NOMO-1 treated with DMSO at 0.1 percent for 48 hours (cell line): ENCODE results near the gene D2HGDH.
A peak's percentile ranks its signal among the peaks of the same experiment; 100 is the strongest.
"Not testable (repeated sequence)": the region's sequence is repeated elsewhere in the genome, so short reads cannot be mapped to it uniquely, and the experiment has no call there.

Experiments used
- DNase-seq: peaks from one replicate; lab custom pipeline; 2025; ENCODE audit not compliant: unreplicated experiment; lab: John Stamatoyannopoulos, UW

The D2HGDH gene

DNA sequence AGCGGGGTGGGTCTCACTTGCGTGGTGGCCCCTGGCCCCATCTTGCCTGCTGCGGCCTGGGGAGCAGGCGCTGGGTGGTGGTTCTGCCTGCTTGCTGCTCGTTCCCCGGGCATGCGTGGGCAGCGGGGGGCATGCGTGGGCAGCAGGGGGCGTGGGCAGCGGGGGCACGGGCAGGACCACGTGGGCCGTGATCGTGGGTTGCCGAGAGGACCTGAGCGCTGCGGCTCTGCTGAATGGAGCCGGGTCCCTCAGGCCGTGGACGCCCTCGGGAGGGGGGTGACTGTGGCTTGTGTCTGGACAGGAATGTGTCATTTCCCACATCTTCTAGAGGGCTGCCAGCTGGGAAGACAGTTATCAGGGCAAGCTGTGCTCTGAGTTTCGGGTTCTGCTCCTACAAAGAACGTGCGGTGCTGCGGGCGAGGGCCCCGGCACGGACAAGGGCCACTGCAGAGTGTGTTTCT lies 33.9 kb downstream of the D2HGDH start:
- DNase-seq, result no peak

DNA sequence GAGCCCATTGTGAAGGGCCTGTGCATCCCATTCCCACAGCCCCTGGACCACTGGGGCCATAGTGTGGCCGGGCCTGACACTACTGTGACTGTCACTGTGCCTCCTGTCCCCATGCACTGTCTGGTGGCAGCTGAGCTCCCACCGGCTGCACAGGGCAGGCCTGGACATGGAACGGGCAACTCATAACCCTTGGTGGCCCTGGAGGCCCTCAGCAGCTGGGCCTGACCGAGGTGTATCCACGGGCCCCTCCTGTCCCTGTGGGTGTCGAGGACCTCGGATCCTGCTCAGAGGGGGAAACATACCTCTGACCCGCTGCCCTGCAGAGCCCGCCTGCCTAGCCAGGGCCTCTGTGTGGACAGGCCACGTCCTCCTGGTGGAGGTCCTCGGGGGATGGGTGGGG lies 34.4 kb downstream of the D2HGDH start:
- no peak for DNase-seq

DNA sequence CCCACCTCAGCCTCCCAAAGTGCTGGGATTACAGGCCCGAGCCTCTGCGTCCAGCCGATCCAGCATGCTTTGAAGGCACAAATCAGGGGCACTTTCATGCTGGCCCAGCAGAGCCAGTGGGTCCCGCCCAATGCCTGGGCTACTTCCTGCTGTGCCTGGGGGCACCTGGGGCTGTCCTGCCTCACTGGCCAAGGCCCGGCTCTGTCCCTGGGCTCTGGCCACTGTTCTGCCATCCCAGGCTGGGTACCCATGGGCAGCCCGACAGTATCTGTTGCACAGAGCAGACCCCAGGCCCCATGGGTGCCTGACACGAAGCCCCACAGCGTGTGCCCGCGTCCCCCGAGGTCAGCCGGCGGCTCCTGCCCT lies 35.4 kb downstream of the D2HGDH start:
- no peak for DNase-seq

DNA sequence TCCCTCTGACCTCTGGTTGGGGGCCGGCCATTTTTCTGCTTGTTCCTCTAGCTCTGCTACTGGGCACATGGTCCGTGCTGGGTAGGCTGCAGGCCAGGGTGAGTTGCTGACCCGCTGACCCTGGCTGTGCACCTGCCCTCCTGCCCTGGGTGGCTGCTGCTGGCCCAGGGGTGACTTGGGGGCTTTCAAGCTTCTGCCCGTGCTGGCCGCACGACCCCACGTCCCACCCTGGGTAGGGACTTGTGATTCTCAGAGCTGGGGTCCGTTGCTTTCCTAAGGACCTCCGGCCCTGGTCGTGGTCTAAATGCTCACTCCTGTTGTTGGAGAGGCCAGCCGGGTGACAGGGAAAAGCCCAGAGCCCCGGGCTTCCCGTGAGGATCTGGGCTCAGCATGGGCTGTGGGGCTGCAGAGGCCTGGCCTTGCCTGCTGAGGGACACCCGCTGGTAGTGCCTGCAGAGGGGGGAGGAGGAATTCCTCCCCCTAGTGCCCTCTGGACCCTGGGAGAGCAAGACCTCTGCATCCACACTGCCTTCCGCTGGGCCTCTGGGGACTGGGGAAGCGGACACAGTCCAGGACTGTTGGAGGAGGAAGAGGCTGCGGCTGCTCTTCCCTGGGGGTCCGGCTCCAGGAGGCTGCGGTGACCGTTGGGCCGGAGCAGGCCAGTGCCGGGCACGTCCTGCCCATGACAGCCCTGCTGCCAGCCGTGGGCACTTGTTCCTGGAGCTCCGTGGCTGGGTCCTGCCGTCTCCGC lies 35.9 kb downstream of the D2HGDH start:
- DNase-seq, result no peak

DNA sequence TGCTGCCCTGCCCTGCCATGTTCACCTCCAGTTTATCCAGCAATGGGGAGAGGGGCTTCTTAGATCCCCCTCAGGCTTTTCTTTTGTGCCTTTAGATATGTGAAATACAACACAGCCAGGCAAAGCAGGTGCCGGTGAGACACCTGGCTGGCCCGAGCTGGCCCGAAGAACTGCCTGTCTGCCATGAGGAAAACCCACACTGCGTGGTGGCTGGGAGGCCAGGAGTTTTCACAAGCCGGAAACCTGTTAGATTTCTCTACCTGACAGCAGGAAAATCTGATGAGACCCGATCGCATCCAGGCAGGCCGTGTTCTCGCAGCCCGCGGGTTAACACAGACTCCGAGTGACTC lies 36.5 kb downstream of the D2HGDH start:
- DNase-seq, result no peak

DNA sequence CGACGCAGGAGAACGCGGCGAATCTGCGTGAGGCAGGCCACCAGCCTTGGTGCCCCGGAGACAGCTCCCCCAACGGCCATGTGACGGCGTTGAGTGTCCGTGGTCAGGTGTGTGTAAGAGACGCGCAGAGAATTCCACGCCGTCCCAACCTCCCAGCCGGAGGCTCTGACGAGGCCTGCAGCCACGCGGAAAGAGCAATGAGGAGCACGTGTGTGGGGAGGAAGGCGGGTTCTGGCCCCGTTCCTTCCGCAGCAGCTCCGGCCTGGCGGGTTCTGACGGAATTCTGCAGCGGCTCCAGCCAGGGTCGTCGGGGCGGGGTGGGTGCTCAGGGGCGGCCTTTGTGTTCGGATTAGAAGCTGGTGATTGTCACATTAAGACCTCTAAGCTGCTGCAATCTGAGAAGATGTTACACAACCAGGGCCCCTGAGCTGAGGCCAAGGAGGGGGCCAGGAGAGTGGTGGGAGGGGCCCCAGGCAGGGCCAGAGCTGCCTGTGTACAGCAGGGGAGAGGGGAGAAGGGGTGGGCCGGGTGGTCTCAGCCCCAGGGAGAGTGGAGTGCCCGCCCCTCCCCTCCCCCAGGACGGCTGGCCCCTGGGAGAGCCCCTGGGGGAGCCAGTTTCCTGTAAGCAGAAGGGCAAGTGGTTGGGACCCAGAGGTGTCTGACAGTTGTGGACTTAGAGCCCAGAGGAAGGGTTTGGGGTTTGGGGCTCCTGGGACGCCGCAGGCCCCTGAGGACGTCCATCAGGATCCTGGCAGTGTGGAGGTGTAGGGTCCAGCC lies 37.0 kb downstream of the D2HGDH start:
- peak; percentile 67 for DNase-seq

DNA sequence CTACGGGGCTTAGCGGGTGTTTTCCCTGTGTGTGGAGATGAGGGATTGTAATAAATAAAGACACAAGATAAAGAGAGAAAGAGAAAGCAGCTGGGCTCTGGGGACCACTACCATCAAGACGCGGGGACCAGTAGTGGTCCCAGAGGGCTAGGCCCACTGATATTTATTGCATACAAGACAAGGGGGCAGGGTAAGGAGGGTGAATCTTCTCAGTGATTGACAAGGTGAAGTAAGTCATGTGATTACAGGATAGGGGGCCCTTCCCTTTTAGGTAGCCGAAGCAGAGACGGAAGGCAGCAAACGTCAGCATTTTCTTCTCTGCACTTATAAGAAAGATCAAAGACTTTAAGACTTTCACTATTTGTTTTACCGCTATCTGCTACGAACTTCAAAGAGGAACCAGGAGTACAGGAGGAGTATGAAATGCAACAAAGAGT lies 37.7 kb downstream of the D2HGDH start:
- peak; percentile 66 for DNase-seq

DNA sequence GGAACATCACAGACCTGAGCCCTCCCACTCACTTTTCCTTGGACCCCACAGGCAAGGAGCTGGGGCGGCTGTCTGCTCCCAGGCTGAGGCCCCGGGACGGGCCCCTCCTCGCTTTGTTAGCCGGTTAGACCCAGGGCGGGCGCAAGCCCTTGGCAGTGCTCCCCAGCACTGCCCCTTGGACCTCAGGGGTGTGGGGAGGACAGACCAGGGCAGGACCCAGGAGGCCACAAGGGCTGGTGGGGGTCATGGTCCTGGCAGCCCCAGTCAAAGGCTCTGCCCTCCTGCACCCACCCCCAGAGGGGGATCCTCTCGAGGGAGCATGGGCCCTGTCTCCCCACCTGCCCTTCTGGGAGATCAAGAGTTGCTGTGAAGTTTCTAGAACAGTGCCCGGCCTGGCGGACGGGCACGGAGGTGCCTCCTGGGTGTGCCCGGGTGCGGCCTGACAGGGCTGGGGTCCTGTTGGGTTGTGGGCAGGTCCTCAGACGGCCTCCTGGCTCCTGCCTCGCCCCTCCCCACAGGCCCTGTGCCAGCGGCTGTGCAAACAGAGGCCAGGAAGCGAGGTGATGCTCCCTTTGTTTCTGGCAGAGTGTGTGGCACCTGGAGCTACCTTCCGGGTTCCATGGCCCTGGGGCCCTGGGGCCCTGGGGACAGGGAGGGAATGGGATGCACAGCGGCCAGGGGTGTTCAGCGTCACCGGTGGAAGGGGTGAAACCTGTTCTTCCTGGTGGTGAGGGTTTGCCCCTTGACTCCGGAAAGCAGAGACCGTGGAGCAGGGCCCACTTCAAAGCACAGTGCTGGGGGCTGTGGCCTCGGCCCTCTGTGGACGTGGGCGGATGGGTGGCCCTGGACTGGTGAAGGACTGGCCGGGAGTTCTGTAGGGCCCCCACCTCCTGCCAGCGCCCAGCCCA lies 39.3 kb downstream of the D2HGDH start:
- DNase-seq, result no peak

DNA sequence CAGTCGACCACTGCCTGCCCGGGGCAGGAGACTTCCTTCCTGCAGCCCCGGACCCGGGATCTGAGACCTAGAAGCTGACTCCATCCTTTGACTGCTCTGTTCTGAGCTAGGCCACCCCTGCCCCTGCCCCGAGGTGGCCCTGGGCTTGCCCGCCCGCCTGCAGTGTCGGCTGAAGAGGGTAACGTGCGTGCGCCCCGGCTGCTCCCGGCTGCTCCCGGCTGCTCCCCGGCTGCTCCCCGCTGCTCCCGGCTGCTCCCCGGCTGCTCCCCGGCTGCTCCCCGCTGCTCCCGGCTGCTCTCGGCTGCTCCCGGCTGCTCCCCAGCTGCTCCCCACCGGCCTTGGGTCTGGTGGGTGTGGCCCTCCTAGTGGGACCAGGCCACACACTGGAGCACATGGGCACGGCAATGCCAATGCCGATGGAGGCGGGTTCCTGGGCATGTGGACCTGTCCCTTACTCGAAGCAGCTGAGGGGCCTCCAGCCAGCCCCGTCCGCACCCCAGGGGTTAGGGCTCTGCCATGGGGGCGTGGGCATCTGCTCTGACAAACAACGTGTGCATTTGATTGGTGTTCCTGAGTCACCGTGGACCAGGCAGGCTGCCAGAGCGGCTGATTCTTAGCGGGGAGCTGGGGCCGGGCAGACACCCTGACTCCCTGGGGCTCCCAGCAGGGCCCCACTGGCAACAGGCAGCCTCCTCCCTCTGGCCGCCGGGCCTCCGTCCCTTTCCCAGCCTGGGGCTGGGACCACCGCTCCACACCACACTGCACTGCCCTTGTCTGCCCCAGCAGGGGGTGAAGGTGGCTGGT lies 40.2 kb downstream of the D2HGDH start:
- no peak for DNase-seq

DNA sequence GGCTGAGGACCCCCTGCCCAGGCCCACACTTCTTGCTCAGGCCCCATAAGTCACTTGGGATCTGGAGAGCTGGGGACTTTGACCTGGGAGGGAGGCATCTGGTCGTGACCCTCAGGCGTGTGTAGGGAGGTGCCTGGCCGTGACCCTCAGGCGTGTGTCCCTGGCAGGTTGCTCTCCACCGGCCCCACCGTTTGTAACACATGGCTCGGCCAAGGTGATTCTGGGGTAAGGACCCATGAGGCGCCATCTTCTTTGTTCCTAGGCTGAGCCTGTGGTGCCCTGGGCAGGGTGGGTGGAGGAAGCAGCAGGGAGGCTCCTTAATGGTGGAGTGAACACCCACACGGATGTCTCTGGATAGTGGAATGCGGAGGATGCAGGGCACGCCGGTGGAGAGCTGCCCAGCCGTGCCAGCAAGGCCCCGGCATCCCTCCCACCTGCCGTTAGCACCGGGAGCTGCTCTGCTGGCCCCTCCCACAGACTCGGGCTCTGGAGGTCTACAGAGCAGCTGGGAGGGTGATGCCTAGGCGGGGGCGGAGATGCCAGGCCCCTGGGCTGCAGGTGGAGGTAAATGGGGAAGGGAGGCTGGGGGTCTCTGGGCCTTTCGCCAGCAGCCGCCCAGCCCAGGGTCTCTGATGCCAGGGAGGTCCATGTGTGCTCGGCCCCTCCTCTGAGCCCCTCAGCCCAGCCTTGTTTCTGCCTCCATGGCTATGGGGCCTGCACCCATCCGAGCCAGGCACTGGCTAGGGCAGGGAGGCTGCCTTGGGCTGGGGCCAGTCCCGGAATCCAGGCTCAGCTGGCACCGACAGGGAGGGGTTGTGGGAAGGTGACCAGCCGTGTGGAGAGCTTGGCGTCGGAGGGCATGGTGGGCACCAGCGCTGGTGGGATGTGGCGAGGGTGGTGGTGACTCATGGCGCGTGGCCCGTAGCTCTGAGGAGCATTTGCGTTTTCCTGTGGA lies 41.1 kb downstream of the D2HGDH start:
- no peak for DNase-seq

DNA sequence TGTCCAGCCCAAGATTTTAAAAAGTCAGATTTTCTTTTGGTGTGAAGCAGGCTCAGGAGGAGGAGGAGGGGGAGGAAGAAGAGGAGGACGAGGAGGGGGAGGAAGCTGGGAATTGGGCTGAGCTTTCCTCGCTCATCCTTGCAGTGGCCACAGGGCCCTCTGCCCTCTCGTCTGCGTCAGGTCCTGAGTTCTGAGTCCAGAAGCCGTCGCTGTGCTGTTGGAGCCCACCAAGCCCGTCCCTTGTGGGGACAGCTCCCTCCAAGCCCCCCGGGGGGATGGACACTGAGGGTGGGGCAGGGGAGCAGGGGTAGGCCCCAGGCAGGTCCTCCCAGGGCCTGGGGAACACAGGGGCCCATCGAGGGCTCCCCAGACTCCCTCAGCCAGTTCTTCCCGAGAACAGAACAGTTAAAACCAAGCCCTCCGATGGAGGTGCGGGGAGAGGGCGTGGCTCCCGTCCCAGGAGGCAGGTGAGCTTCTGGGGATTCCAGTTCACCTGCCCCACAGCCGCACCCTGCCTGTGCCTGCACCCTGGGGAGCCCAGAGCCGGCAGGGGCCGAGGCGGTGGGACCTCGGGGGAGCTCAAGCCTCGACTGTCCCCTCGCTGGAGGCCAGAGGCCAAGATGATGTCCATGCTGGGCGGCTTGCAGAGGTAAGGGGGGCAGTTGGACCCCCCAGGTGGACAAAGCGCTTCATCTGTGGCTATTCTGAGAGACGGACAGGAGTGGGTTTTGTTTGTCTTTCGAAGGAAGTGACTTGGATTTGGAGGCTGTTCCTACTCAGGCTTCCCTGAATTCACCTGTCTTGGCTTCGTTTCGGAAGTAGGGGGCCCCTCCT lies 42.1 kb downstream of the D2HGDH start, which contains the start of gene GAL3ST2:
Gene GAL3ST2 (plus strand): TSS at position 487 of the 834 bp plus-strand sequence. CDS start 134 bp downstream, at position 621.
- no peak for DNase-seq

DNA sequence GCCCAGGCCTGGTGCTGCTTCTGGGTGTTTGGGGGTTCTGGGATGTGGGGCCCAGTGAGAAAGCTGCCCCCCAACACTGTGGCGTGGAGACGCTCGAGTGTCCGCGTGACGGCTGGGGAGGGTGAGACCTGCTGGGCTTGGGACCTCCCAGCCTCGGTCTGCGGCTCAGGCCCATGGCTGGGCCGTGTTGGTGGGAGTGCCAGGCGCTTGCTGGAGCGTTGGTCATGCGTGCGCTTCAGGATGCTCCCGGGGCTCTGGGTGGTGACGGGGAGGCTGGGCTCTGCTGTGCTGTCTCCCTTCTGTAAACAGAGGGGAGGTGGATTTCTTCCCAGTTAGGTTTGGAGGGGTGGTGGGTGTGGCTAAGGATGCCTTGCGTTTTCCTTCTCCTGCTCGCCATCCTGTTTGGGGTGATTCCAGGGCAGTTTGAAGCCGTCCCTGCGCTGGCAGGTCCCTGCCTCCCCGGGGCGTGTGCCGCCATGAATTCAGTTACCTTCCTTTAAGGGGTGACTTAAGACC lies 42.8 kb downstream of the D2HGDH start:
- no peak for DNase-seq

DNA sequence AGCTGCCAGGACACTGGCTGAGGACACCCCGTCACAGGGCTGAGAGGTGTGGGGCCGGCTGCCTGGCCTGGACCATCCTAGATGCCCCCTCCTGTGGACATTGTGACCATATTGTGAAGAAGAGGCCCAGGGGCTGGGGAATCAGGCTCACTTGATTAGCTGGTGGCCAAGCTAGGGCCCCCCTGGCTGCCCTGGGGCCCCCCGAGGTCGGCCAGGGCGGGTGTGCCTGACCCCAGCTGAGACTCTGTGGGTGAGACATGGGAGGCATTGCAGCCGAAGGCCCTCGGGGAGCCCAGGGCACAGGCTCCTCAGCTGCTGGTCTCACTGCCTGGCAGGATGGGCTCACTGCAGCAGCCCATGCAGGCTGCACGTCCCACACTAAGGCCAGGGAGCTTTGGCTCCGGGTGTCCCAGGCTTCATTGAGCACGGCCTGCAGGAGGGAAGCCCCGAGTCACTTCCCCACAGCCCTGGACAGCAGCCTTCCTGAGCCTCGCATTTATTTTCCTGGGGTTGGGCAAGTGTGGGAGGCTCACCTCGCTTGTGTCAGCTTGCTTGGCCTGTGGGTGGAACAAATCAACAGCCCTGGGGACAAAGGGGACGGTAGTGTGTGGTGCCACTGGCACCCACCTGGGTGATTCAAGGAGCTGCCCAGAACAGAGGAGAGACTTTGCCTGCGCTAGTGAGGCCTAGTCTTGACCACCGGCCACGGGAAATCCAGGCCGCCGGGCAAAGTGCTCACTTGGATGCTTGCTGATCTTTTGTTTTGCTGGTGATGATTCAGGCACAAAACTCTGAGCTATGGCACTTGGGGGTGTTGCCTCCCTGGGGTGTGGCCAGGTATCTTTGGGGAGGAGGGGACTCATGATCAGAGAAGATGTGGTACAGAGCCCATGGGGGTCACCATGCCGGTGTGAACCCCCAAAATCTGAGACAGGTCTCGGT lies 43.5 kb downstream of the D2HGDH start:
- no peak for DNase-seq

DNA sequence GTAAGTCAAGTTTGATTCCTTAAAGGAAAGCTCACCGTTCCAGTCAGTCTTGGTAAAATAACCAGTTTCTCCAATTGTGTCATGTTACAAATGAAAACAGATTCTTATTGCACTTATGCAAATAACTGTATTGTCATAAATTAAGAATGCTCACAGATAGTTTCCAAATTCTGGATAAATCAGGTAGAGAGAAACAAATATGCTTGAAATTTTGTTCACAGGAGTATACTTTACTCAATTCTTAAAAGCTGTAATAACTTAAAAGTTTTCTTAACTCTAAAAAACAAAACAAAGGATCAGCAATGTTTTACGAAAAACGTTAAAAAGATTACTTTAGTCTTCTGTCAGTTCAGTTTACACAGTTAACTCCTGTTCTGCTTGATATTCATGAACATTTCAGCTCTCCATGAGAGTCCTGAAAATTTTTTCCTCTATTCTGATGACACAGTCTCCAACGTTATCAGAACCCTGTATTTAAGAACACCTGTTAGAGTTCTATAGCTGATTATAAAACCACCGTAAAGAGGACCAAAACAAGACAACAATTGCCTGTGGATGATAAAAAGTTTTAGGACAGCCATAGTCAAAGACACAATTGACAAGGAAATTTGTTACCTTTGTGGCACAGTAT lies 46.6 kb downstream of the D2HGDH start:
- DNase-seq, result no peak

DNA sequence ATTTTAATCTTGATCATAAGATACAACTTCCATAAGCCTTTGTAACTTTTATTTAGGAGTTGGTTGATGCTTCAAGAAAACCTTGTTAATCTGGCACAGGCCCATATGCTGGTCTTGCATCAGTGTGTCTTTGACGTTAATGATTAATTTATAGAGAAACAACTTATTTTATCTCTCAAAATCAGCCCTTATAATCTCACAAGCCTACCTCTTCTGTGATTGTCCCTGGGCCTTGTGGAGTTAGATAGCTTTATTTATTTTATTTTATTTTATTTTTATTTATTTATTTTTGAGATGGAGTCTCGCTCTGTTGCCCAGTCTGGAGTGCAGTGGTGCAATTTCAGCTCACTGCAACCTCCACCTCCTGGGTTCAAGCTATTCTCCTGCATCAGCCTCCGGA lies 47.6 kb downstream of the D2HGDH start:
- not testable (repeated sequence) for DNase-seq

DNA sequence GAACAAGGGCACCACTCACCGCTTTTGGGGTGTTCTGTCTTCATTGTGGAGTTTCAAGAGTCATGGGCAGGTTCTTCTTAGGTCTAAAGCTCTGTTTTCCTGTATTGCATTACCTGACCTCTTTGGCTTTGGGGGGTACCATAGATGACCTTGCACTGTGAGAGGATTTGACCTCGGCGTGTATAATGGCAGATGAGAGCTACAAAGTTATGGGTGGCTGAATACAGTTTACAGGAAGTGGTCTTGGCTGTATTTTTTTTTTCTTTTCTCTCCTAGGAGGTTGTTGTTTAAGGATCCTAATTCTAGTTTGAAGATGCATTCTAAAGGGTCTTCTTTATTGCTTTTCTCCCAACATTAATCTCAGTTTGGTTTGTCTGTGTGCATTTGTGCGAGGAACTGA lies 53.7 kb downstream of the D2HGDH start:
- DNase-seq, result no peak

DNA sequence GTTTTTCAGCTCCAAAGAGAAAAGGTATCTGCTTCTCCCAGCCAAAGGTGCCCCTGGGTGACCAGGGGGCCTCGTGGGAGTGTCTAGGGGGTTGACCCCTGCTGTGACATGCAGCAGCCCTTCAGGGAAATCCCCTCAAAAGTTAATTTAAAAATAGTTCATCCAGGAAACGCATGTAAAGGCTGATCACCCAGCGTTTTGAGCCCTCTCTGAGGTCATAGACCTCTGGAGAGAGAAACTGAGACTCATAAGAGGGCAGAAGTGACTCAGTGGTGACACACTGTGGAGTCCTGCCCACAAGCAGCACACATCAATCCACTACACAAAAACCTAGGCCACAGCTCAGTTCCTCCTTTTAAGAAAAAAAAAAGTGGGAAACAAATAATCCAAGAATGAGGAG lies 54.1 kb downstream of the D2HGDH start:
- DNase-seq, result no peak
